Esophagus squamous epithelium (tissue), 4 donors: ENCODE measurements around the gene RAD9A.

ENCODE experiments used
- CTCF ChIP-seq, 6 experiments: fragments of 450-650 bp in 4 of 6; fragments of 200-600 bp in 2 of 6; sonication (generic) in 2 of 6; IDR thresholded peaks; one replicate each; pipeline ENCODE4 v1.5.1; 2016 to 2019; ENCODE audit warnings: antibody characterized with exemption in 6 of 6, mild to moderate bottlenecking in 4 of 6, moderate library complexity in 4 of 6
- POLR2A ChIP-seq, 4 donors: fragments of 450-650 bp; IDR thresholded peaks; one replicate each; pipeline ENCODE4 v1.6.1; 2017; ENCODE audit warnings: antibody characterized with exemption in 4 of 4, mild to moderate bottlenecking in 4 of 4, moderate library complexity in 3 of 4

GRCh38 chr11:67390947-67391303 lies 861 bp upstream of the RAD9A start:
- TF ChIP-seq CTCF (IDR thresholded peaks at IDR 0.05) (no peak), POLR2A (IDR thresholded peaks at IDR 0.05) (no peak)
